Type B pancreatic cell (in vitro differentiated cells): ENCODE measurements around the gene NOM1. TPM values are rescaled to one million over a fixed set of nuclear protein-coding genes. Genes with fewer than 3 reads are reported as not detected.

Experiments
- DNase-seq: peaks from one replicate; pipeline ENCODE4 v3.0.0; 2021; ENCODE audit warnings: mixed read lengths; ENCODE audit not compliant: unreplicated experiment; ENCODE audit errors: extremely low spot score
- H3K27ac Mint-ChIP-seq: 2 replicates; pipeline ENCODE4 v1.8.0; 2021; ENCODE audit warnings: mild to moderate bottlenecking, mixed read lengths
- H3K27me3 Mint-ChIP-seq: 2 replicates; pipeline ENCODE4 v1.8.0; 2021; ENCODE audit warnings: mixed read lengths
- H3K36me3 Mint-ChIP-seq: 2 replicates; pipeline ENCODE4 v1.8.0; 2021; ENCODE audit warnings: mixed read lengths
- H3K4me1 Mint-ChIP-seq: one replicate; pipeline ENCODE4 v1.8.0; 2021; ENCODE audit warnings: mixed read lengths; ENCODE audit not compliant: unreplicated experiment
- H3K4me3 Mint-ChIP-seq: 2 replicates; pipeline ENCODE4 v1.8.0; 2021; ENCODE audit warnings: mild to moderate bottlenecking, mixed read lengths
- H3K9me3 Mint-ChIP-seq: 2 replicates; pipeline ENCODE4 v1.8.0; 2021; ENCODE audit warnings: mixed read lengths
- CTCF ChIP-seq: fragments of 200-600 bp; sonication (generic); conservative IDR thresholded peaks from 2 replicates; pipeline ENCODE4 v1.5.0; 2021; ENCODE audit warnings: antibody characterized with exemption, mild to moderate bottlenecking
- total RNA-seq: library from RNA; stranded (reverse); gene quantifications from 2 replicates; pipeline ENCODE4 v1.2.1, GENCODE V29; 2021; ENCODE audit warnings: low replicate concordance

The NOM1 gene
- total RNA-seq, 1 donor from 2014 or later, result 26.9 TPM

GRCh38 chr7:156985101-156985992 is 35.8 kb downstream of the NOM1 start:
- Mint-ChIP-seq H3K9me3 (no peaks in the 10 kb centered on the region), H3K4me1 (peaks cover 6% of the 10 kb centered on the region), H3K36me3 (no peaks in the 10 kb centered on the region), H3K27me3 (peaks cover 4% of the 10 kb centered on the region), H3K27ac (no peak overlapping the region), H3K4me3 (no peak overlapping the region)
- TF ChIP-seq CTCF, result no peak
- no peak for DNase-seq

GRCh38 chr7:156986378-156986777 is 36.9 kb downstream of the NOM1 start:
- peaks cover 6% of the 10 kb centered on the region for H3K4me1 Mint-ChIP-seq
- H3K9me3 Mint-ChIP-seq, result no peaks in the 10 kb centered on the region
- no peak overlapping the region for H3K27ac Mint-ChIP-seq
- H3K4me3 Mint-ChIP-seq, result no peak overlapping the region
- DNase-seq, result no peak
- peaks cover 4% of the 10 kb centered on the region for H3K27me3 Mint-ChIP-seq
- TF ChIP-seq CTCF, result no peak
- H3K36me3 Mint-ChIP-seq, result no peaks in the 10 kb centered on the region

GRCh38 chr7:156988343-156989185 is 39.1 kb downstream of the NOM1 start:
- no peak overlapping the region for H3K27ac Mint-ChIP-seq
- H3K4me1 Mint-ChIP-seq, result peaks cover 7% of the 10 kb centered on the region
- no peaks in the 10 kb centered on the region for H3K9me3 Mint-ChIP-seq
- H3K4me3 Mint-ChIP-seq, result no peak overlapping the region
- peaks cover 13% of the 10 kb centered on the region for H3K27me3 Mint-ChIP-seq
- no peak for DNase-seq
- no peak for TF ChIP-seq CTCF
- H3K36me3 Mint-ChIP-seq, result no peaks in the 10 kb centered on the region

GRCh38 chr7:156989766-156990535 is 40.4 kb downstream of the NOM1 start:
- peaks cover 23% of the 10 kb centered on the region for H3K27me3 Mint-ChIP-seq
- no peak overlapping the region for H3K27ac Mint-ChIP-seq
- no peak for TF ChIP-seq CTCF
- H3K4me1 Mint-ChIP-seq, result peaks cover 11% of the 10 kb centered on the region
- DNase-seq, result no peak
- no peak overlapping the region for H3K4me3 Mint-ChIP-seq
- no peaks in the 10 kb centered on the region for H3K36me3 Mint-ChIP-seq
- H3K9me3 Mint-ChIP-seq, result no peaks in the 10 kb centered on the region
